D721Med (cell line): ENCODE results near the gene CXCL8.
"Not testable (repeated sequence)": the region's sequence is repeated elsewhere in the genome, so short reads cannot be mapped to it uniquely, and the experiment has no call there.

ENCODE experiments used
- DNase-seq: peaks from one replicate; pipeline ENCODE4 v3.0.0; 2011; ENCODE audit warnings: low spot score; ENCODE audit not compliant: insufficient read length
- FAIRE-seq: peaks from 2 replicates; lab custom pipeline; 2011; peaks lifted over from hg19 to GRCh38; lab: Jason Lieb, UNC
- TF ChIP-seq, protein P1 (sequence below): IDR thresholded peaks from 2 replicates; pipeline ENCODE4 v1.5.1; 2012; ENCODE audit warnings: mild to moderate bottlenecking, control low read depth; ENCODE audit not compliant: insufficient read depth; ENCODE audit errors: missing control alignments

CXCL8 gene

DNA sequence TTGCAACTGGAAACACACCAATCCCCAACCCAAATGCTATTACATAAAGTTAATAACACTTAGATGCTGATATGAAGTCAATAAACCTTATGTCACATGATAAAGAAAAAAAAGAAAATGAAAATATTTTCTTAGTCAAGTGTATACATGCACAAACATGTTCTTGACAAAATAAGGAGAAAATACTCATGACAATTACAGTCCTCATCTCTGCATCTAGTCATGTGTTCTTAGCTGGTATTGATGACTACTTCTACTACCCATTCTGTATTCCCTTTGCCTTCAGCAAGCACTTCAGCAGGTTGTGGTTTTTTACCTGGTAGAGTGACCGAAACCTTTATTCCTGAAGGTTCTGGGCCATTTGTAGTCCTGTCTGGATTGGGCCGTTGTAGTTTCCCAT lies 24.9 kb downstream of the CXCL8 start:
- DNase-seq: no peak
- TF ChIP-seq, protein P1, sequence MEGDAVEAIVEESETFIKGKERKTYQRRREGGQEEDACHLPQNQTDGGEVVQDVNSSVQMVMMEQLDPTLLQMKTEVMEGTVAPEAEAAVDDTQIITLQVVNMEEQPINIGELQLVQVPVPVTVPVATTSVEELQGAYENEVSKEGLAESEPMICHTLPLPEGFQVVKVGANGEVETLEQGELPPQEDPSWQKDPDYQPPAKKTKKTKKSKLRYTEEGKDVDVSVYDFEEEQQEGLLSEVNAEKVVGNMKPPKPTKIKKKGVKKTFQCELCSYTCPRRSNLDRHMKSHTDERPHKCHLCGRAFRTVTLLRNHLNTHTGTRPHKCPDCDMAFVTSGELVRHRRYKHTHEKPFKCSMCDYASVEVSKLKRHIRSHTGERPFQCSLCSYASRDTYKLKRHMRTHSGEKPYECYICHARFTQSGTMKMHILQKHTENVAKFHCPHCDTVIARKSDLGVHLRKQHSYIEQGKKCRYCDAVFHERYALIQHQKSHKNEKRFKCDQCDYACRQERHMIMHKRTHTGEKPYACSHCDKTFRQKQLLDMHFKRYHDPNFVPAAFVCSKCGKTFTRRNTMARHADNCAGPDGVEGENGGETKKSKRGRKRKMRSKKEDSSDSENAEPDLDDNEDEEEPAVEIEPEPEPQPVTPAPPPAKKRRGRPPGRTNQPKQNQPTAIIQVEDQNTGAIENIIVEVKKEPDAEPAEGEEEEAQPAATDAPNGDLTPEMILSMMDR: no peak
- no peak for FAIRE-seq

DNA sequence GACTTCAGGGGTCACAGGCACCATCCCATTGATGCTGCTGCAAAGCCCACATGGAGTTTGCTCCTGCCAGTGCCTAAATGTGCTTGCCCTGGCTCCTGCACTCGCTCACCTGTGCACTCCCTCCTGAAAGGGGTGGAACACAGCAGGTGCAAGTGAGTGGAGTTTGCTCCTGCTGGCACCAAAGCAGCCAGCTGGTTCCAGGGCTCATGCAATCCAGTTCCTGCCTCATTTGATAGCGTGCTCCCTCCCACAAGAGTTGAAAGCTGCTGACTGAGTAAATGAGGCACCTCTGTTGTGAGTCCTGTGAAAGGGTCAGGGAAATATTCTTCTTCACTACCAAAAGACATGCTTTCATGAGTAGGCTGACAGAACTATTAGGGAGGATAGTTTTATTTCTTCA lies 30.5 kb downstream of the CXCL8 start:
- FAIRE-seq (no peak), DNase-seq (no peak)
- TF ChIP-seq, protein P1: no peak

DNA sequence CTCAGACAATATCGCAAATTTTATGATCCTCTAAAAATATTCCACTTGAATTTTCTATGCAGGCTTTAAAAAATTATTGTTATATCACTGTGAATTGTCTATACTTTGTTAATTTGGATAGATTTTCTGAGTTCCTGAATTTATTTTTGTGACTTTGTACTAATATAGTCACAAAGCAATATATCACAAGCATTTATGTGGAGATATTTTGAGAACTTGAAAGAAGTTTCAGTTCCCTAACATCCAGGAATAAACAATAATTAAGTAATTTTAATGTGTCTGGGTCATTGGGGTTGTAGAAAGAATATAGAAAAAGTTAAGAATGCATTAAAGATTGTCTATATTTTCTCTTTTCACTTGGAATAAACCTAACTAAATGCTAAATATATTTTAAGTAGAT lies 32.0 kb downstream of the CXCL8 start:
- DNase-seq (no peak), FAIRE-seq (no peak)
- TF ChIP-seq, protein P1: no peak

DNA sequence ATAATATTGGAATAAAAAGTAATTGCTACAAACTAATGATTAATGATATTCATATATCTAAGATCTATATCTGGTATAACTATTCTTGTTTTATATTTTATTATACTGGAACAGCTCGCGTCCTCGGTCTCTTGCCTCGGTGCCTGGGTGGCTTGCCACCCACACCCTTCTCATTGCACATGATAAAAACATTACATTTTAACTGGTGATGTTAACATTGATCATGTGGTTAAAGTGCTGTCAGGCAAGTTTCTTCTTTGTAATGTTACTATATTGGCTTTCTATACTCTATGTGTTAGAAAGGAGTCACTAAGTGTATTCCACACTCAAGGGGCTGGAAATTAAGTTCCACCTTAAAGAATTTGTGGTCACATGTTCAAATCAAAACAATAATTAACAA lies 34.0 kb downstream of the CXCL8 start:
- not testable (repeated sequence) for DNase-seq, FAIRE-seq

DNA sequence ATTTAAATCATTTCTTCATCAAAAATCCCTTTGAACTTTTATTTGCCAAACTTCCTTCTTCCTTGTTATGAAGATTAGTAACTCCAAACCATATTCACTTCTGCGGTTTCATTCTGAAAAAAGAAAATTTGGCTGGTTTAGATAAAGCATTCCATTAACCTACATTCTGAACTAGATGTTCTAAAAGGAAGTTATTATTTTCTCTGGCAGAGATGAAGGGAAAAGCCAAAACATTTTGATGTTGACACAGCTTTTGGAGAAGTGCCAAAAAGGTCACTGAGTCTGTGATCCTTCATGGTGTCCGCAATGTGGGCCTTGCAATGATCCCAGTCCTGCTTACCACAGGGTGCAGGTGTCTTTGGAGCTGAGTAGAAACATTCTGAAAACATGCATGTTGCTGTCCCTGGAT lies 36.0 kb downstream of the CXCL8 start:
- FAIRE-seq (no peak), DNase-seq (no peak)
- TF ChIP-seq, protein P1: no peak

DNA sequence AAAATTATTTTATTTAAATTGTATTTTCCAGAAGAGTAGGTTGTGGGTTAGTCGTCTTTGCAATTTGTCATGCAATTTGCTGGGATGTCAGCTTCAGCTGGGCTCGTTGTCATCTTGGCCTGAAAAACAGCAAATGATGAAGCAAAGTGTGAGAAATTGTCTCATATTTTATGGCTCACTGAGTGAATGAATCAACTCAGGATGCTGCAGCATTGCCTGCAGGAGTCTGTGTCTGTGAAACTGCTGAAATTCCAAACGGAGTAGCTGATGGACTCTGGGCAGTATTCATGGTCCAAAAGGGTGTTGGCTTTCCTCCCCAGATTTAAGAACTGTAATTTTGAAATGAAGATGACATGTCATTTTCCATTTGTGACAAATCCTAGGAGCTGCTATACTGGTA lies 37.2 kb downstream of the CXCL8 start:
- DNase-seq (no peak), FAIRE-seq (no peak)

DNA sequence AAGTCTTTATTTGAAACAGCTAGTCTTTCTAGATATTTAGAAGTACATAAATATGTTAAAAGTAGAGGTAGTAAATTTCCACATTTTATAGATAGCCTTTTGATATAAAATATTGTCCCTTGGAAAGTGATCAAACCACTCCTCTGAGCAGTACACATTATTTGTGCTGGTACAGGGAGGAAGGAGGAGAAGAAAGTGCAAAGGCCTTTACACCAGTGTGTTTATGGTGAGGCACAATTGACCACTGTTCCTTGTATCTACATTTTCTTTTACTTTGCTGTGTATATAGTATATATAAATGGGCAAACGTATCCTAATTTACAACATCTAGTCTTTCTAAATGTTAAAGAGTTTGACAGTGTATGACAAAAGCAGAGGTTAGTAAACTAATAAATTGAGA lies 39.9 kb downstream of the CXCL8 start:
- TF ChIP-seq, protein P1: no peak
- FAIRE-seq (no peak), DNase-seq (no peak)

More for the DNA sequence above, 37.2 kb downstream of the CXCL8 start:
- TF ChIP-seq, protein P1: no peak

DNA sequence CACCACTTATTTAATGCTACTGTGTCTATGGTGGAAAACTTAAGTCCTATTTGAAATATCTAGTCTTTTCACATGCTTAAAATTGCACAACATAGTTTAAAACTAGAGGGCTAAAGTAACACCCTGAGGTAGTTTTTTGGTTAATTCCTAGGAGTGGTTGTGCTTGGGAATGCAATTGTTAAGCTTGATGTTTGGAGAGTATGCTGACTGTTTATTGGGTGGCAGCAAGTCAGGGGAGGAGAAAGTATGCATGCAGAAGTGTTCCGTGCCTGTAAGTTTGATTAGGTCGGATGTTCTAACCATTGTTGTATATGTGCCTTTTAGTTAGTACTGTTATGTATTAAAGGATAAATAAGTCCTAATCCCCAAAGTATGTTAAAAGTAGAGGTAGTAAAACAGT lies 40.5 kb downstream of the CXCL8 start:
- FAIRE-seq (no peak), DNase-seq (no peak)
- TF ChIP-seq, protein P1: no peak
